Transverse colon (tissue), 4 donors: ENCODE data around the gene CMKLR1.

Experiments used
- CTCF ChIP-seq, 5 experiments: fragments of 200-600 bp in 3 of 5; fragments of 450-650 bp in 2 of 5; sonication (generic) in 3 of 5; IDR thresholded peaks; 1 replicate in 2 of 5; 2 replicates in 3 of 5; pipeline ENCODE4 v1.5.1; 2016 to 2017; ENCODE audit warnings: antibody characterized with exemption in 5 of 5, inconsistent platforms in 3 of 5, mild to moderate bottlenecking in 2 of 5, moderate library complexity in 1 of 5
- EP300 ChIP-seq: sonication (generic); formaldehyde crosslinking; IDR thresholded peaks from one replicate; pipeline ENCODE4 v1.6.1; 2017; ENCODE audit warnings: antibody characterized with exemption, low read depth
- POLR2A ChIP-seq: fragments of 450-650 bp; IDR thresholded peaks from one replicate; pipeline ENCODE4 v1.6.1; 2016; ENCODE audit warnings: antibody characterized with exemption, mild to moderate bottlenecking, moderate library complexity
- POLR2AphosphoS5 ChIP-seq, 3 donors: sonication (generic); formaldehyde crosslinking; IDR thresholded peaks; one replicate each; pipeline ENCODE4 v1.6.1; 2016; ENCODE audit warnings: antibody characterized with exemption in 3 of 3

- TF ChIP-seq CTCF (IDR thresholded peaks at IDR 0.05) = no peak
- TF ChIP-seq POLR2A = no peak
- TF ChIP-seq POLR2AphosphoS5 (IDR thresholded peaks at IDR 0.05) = no peak
- TF ChIP-seq EP300 = no peak
Measured at GRCh38 chr12:108270849-108271143, 68.3 kb downstream of the CMKLR1 start.
